ENCODE data around the gene CCPG1.

The CCPG1 gene

GRCh38 chr15:55372701-55373440 lies 35.3 kb downstream of the CCPG1 start:
- Histone ChIP-seq H2AFZ (ENCODE audit: low read depth, low read length) (no peak overlapping the region), H3K9me3 (ENCODE audit: insufficient read depth, low read length) (no peaks in the 10 kb centered on the region), H3K4me2 (ENCODE audit: low read length) (no peak overlapping the region), H3K4me3 (ENCODE audit: low read length) (no peak overlapping the region), H3K9ac (ENCODE audit: low read length) (no peak overlapping the region), H4K20me1 (ENCODE audit: insufficient read depth, low read length) (no peaks in the 10 kb centered on the region), H3K27ac (ENCODE audit: low read length) (no peak overlapping the region), H3K36me3 (replicated peaks; ENCODE audit: low read depth, low read length) (no peaks in the 10 kb centered on the region), H3K79me2 (ENCODE audit: low read length) (no peaks in the 10 kb centered on the region), H3K27me3 (ENCODE audit: low read depth, low read length) (no peaks in the 10 kb centered on the region), H3K4me1 (ENCODE audit: low read length) (peaks cover 9% of the 10 kb centered on the region; the same call in 1 of the 2 replicates)
- TF ChIP-seq EZH2phosphoT487 (IDR thresholded peaks at IDR 0.05; ENCODE audit: low read depth) (no peak), CTCF (IDR thresholded peaks at IDR 0.05; ENCODE audit: low read depth, low read length) (no peak)

- Histone ChIP-seq H3K4me1 (ENCODE audit: low read length) (no peaks in the 10 kb centered on the region), H3K27ac (ENCODE audit: low read length) (no peak overlapping the region), H3K9me3 (ENCODE audit: insufficient read depth, low read length) (no peaks in the 10 kb centered on the region), H3K4me2 (ENCODE audit: low read length) (no peak overlapping the region), H3K36me3 (replicated peaks; ENCODE audit: low read depth, low read length) (no peaks in the 10 kb centered on the region), H3K4me3 (ENCODE audit: low read length) (no peak overlapping the region), H3K79me2 (ENCODE audit: low read length) (no peaks in the 10 kb centered on the region), H4K20me1 (ENCODE audit: insufficient read depth, low read length) (no peaks in the 10 kb centered on the region), H3K27me3 (ENCODE audit: low read depth, low read length) (no peaks in the 10 kb centered on the region), H2AFZ (ENCODE audit: low read depth, low read length) (no peak overlapping the region), H3K9ac (ENCODE audit: low read length) (no peak overlapping the region)
- TF ChIP-seq CTCF (IDR thresholded peaks at IDR 0.05; ENCODE audit: low read depth, low read length): no peak
- no peak for TF ChIP-seq EZH2phosphoT487 (IDR thresholded peaks at IDR 0.05; ENCODE audit: low read depth)
These were observed 41.2 kb downstream of the CCPG1 start for GRCh38 chr15:55366981-55367380.

GRCh38 chr15:55362641-55363040 lies 45.5 kb downstream of the CCPG1 start:
- no peak overlapping the region for H3K27ac ChIP-seq (ENCODE audit: low read length)
- no peak overlapping the region for H2AFZ ChIP-seq (ENCODE audit: low read depth, low read length)
- no peak overlapping the region for H3K9ac ChIP-seq (ENCODE audit: low read length)
- H4K20me1 ChIP-seq (ENCODE audit: insufficient read depth, low read length): no peaks in the 10 kb centered on the region
- no peaks in the 10 kb centered on the region for H3K36me3 ChIP-seq (replicated peaks; ENCODE audit: low read depth, low read length)
- no peaks in the 10 kb centered on the region for H3K9me3 ChIP-seq (ENCODE audit: insufficient read depth, low read length)
- H3K4me1 ChIP-seq (ENCODE audit: low read length): no peaks in the 10 kb centered on the region
- no peaks in the 10 kb centered on the region for H3K79me2 ChIP-seq (ENCODE audit: low read length)
- no peaks in the 10 kb centered on the region for H3K27me3 ChIP-seq (ENCODE audit: low read depth, low read length)
- TF ChIP-seq CTCF (IDR thresholded peaks at IDR 0.05; ENCODE audit: low read depth, low read length) (no peak), EZH2phosphoT487 (IDR thresholded peaks at IDR 0.05; ENCODE audit: low read depth) (no peak)
- H3K4me2 ChIP-seq (ENCODE audit: low read length): no peak overlapping the region
- no peak overlapping the region for H3K4me3 ChIP-seq (ENCODE audit: low read length)

GRCh38 chr15:55361048-55361447 lies 47.1 kb downstream of the CCPG1 start:
- no peak overlapping the region for H3K9ac ChIP-seq (ENCODE audit: low read length)
- no peak for TF ChIP-seq EZH2phosphoT487 (IDR thresholded peaks at IDR 0.05; ENCODE audit: low read depth)
- no peak for TF ChIP-seq CTCF (IDR thresholded peaks at IDR 0.05; ENCODE audit: low read depth, low read length)
- no peaks in the 10 kb centered on the region for H3K9me3 ChIP-seq (ENCODE audit: insufficient read depth, low read length)

More at GRCh38 chr15:55361048-55361447, 47.1 kb downstream of the CCPG1 start:
- Histone ChIP-seq H3K4me1 (ENCODE audit: low read length) (no peaks in the 10 kb centered on the region), H4K20me1 (ENCODE audit: insufficient read depth, low read length) (no peaks in the 10 kb centered on the region), H3K4me2 (ENCODE audit: low read length) (no peak overlapping the region), H3K27ac (ENCODE audit: low read length) (no peak overlapping the region), H3K79me2 (ENCODE audit: low read length) (no peaks in the 10 kb centered on the region), H2AFZ (ENCODE audit: low read depth, low read length) (no peak overlapping the region), H3K4me3 (ENCODE audit: low read length) (no peak overlapping the region), H3K36me3 (replicated peaks; ENCODE audit: low read depth, low read length) (peaks cover 8% of the 10 kb centered on the region), H3K27me3 (ENCODE audit: low read depth, low read length) (no peaks in the 10 kb centered on the region)

Measured in OCI-LY3 (cell line).